SK-N-SH (cell line): ENCODE data around the gene MUSK.

Experiments used
- EP300 ChIP-seq, 2 experiments: IDR thresholded peaks; 2 replicates each; pipeline versions ENCODE4 v1.4.0 to v1.6.1; 2012; ENCODE audit warnings: borderline replicate concordance in 1 of 2, low read depth in 1 of 2, low read length in 1 of 2
- EZH2phosphoT487 ChIP-seq: fragments of 200-600 bp; sonication (generic); IDR thresholded peaks from 2 replicates; pipeline ENCODE4 v1.6.1; 2017; ENCODE audit warnings: low read depth, mixed run types, mild to moderate bottlenecking, antibody characterized with exemption, moderate library complexity, borderline replicate concordance
- SMC3 ChIP-seq: IDR thresholded peaks from 2 replicates; pipeline ENCODE4 v1.6.1; 2012; ENCODE audit warnings: low read depth, low read length, improper control_type of control experiment
- TF ChIP-seq, protein P1 (sequence below): fragments of 200-600 bp; sonication (generic); IDR thresholded peaks from 2 replicates; pipeline ENCODE4 v1.6.1; 2017; ENCODE audit warnings: antibody characterized with exemption, mild to moderate bottlenecking, moderate library complexity

DNA sequence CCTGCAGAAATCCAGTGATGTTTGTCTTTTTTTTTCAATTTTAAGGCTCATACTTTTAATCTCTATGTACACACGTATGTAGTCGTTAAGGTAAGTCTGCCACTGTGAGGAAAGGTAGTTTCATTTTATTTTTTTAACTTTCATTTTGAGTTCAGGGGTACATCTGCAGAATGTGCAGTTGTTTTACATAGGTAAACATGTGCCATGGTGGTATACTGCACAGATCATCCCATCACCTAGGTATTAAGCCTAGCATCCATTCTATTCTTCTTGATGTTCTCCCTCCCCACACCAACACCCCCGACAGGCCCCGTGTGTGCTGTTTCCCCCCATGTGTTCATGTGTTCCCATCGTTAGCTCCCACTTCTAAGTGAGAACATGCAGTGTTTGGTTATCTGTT, 19.7 kb downstream of the MUSK start:
- no peak for TF ChIP-seq SMC3
- no peak for TF ChIP-seq EZH2phosphoT487
- no peak for TF ChIP-seq EP300 (IDR thresholded peaks at IDR 0.05; ENCODE audit: borderline replicate concordance in 1 of 2, low read depth in 1 of 2, low read length in 1 of 2)
- TF ChIP-seq, protein P1, sequence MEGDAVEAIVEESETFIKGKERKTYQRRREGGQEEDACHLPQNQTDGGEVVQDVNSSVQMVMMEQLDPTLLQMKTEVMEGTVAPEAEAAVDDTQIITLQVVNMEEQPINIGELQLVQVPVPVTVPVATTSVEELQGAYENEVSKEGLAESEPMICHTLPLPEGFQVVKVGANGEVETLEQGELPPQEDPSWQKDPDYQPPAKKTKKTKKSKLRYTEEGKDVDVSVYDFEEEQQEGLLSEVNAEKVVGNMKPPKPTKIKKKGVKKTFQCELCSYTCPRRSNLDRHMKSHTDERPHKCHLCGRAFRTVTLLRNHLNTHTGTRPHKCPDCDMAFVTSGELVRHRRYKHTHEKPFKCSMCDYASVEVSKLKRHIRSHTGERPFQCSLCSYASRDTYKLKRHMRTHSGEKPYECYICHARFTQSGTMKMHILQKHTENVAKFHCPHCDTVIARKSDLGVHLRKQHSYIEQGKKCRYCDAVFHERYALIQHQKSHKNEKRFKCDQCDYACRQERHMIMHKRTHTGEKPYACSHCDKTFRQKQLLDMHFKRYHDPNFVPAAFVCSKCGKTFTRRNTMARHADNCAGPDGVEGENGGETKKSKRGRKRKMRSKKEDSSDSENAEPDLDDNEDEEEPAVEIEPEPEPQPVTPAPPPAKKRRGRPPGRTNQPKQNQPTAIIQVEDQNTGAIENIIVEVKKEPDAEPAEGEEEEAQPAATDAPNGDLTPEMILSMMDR, result no peak
